Fibroblast of villous mesenchyme (primary cell): ENCODE data around the gene KANSL2. TPM values are rescaled to one million over a fixed set of nuclear protein-coding genes. Genes with fewer than 3 reads are reported as not detected.
"Not testable (repeated sequence)": the region's sequence is repeated elsewhere in the genome, so short reads cannot be mapped to it uniquely, and the experiment has no call there.

Source experiments
- DNase-seq: peaks from one replicate; pipeline ENCODE4 v3.0.0-alpha.2; 2010; ENCODE audit warnings: low read depth
- H3K4me3 ChIP-seq: 2 replicates; pipeline ENCODE4 v1.5.1; 2011; ENCODE audit warnings: low read depth, mild to moderate bottlenecking, low read length
- total RNA-seq: library from RNA; depleted of rRNA; stranded (reverse); fragments of >200 nt; gene quantifications from 2 replicates; pipeline ENCODE4 v1.2.3, GENCODE V29; 2012
- TF ChIP-seq, protein P1 (sequence below): IDR thresholded peaks from 2 replicates; pipeline ENCODE4 v1.5.1; 2012; ENCODE audit warnings: low read depth, mild to moderate bottlenecking, low read length; ENCODE audit not compliant: insufficient read depth

KANSL2 gene
- total RNA-seq, 1 donor = 60.5 TPM

GRCh38 chr12:48668996-48669395, 13.0 kb downstream of the KANSL2 start:
- TF ChIP-seq, protein P1, sequence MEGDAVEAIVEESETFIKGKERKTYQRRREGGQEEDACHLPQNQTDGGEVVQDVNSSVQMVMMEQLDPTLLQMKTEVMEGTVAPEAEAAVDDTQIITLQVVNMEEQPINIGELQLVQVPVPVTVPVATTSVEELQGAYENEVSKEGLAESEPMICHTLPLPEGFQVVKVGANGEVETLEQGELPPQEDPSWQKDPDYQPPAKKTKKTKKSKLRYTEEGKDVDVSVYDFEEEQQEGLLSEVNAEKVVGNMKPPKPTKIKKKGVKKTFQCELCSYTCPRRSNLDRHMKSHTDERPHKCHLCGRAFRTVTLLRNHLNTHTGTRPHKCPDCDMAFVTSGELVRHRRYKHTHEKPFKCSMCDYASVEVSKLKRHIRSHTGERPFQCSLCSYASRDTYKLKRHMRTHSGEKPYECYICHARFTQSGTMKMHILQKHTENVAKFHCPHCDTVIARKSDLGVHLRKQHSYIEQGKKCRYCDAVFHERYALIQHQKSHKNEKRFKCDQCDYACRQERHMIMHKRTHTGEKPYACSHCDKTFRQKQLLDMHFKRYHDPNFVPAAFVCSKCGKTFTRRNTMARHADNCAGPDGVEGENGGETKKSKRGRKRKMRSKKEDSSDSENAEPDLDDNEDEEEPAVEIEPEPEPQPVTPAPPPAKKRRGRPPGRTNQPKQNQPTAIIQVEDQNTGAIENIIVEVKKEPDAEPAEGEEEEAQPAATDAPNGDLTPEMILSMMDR = no peak
- no peak for DNase-seq
- no peak overlapping the region for H3K4me3 ChIP-seq

DNA sequence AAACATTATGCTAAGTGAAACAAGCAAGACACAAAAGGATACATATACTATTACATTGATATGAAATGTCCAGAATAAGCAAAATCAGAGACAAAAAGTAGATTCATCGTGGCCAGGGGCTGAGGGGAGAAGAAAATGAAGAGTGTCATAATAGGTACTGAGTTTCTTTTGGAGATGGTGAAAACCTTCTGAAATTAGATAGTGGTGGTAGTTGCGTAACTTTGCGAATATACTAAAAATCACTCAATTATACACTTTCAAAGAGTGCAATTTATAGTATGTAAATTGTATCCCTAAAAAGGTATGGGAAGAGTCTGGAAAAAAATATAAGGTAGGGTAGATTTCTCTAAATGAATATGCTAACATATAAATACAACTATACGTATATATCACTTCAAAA, 22.2 kb downstream of the KANSL2 start:
- TF ChIP-seq, protein P1 = no peak
- no peak for DNase-seq
- H3K4me3 ChIP-seq = no peak overlapping the region

GRCh38 chr12:48651681-48652080, 30.4 kb downstream of the KANSL2 start:
- DNase-seq = no peak
- TF ChIP-seq, protein P1 = no peak
- no peak overlapping the region for H3K4me3 ChIP-seq

DNA sequence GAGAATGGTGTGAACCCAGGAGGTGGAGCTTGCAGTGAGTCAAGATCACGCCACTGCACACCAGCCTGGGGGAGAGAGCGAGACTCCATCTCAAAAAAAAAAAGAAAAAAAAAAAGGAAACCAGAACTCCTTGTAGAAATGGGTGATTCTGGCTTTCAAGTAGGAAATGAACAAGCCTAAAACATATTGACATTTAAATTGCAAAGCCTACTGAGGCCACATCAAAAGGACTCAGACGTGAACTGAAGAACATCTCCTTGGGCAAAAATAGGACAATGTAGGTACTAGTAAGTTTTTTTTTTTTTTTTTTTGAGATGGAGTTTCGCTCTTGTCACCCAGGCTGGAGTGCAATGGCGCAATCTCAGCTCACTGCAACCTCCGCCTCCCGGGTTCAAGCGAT, 36.7 kb downstream of the KANSL2 start:
- H3K4me3 ChIP-seq, DNase-seq: not testable (repeated sequence)

GRCh38 chr12:48643011-48643410, 39.0 kb downstream of the KANSL2 start:
- TF ChIP-seq, protein P1 = no peak
- DNase-seq = no peak
- no peak overlapping the region for H3K4me3 ChIP-seq

GRCh38 chr12:48641752-48642555, 40.1 kb downstream of the KANSL2 start:
- DNase-seq = not testable (repeated sequence)

GRCh38 chr12:48640854-48641253, 41.2 kb downstream of the KANSL2 start:
- TF ChIP-seq, protein P1 = no peak
- DNase-seq = no peak
- H3K4me3 ChIP-seq = no peak overlapping the region

More at GRCh38 chr12:48641752-48642555, 40.1 kb downstream of the KANSL2 start:
- H3K4me3 ChIP-seq = not testable (repeated sequence)

DNA sequence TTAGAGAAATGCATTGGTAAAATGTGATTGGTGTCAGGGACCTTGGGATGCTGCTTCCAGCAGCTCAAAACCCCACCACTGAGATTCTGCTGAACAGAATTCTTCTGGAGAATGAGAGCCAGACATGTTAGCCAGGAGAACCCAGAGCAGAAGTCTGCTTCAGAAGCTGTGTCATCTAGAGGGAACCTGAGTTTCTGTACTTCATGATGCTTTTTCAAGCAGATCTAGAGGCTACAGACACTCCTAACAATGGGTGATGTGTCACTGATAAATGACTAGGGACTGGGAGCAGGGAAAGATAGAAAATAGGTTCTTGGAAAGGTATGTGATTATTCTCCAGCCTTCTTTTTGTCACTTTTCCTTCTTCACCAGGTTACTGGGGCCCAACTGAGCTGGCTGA, 41.6 kb downstream of the KANSL2 start:
- no peak overlapping the region for H3K4me3 ChIP-seq
- TF ChIP-seq, protein P1 = no peak
- no peak for DNase-seq
